ENCODE measurements around the gene CUX1. TPM values are rescaled to one million over a fixed set of nuclear protein-coding genes. Genes with fewer than 3 reads are reported as not detected.
A peak's percentile ranks its signal among the peaks of the same experiment; 100 is the strongest.

Gene CUX1
- total RNA-seq, 1 donor from 2014 or later = 56.5 TPM

DNA sequence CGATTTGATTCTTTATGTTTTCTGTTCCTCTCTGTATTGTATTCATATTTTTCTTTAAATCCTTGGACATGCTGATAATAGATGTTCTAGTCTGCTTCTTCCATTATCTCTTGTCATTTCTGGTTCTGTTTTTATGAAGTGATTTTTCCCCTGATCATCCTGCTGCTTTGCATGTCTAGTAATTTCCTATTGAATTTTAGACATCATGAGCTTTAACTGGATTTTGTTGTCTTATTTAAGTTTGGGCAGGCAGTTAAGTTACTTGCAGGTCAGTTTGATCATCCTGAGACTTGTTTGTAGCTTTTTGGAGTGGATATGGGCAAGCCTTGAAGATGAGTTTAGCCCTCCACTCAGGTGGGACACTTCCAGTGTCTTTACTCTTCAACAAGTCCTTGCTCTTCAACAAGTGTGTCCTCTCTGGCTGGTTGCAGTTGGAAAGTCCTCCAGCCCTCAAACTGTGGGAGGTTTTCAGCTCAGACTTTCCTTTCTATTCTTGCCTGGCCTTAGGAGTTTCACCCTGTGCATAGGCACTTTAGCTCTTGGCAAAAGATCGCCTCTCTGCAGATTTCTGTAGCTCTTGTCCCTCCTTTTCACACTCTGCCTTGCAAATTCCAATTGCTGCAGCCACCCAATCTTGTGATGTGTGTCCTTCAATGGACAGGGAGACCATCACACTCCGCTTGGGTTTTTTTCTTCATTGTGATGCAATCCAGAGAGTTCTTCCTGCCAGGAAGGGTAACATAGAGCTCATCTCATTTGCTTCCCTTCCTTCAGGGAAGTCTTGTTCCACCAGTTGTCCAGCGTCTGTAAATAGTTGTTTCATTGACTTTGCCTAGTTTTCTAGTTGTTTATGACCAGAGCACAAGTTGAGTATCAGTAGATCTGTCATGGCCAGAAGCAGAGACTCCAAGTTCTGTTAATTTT is 272.0 kb downstream of the CUX1 start:
- H3K9me3 Mint-ChIP-seq (ENCODE audit: unreplicated experiment) = peaks cover 5% of the 10 kb centered on the region
- no peaks in the 10 kb centered on the region for H3K27me3 Mint-ChIP-seq (ENCODE audit: unreplicated experiment)
- H3K36me3 Mint-ChIP-seq (ENCODE audit: unreplicated experiment) = peaks cover 5% of the 10 kb centered on the region
- DNase-seq = no peak
- no peak overlapping the region for H3K4me3 Mint-ChIP-seq (ENCODE audit: unreplicated experiment)
- H3K27ac Mint-ChIP-seq (ENCODE audit: unreplicated experiment) = no peak overlapping the region
- no peak for TF ChIP-seq CTCF (IDR thresholded peaks at IDR 0.05; ENCODE audit: partially characterized antibody, unreplicated experiment)
- H3K4me1 Mint-ChIP-seq (ENCODE audit: low read depth, unreplicated experiment) = peaks cover 4% of the 10 kb centered on the region

DNA sequence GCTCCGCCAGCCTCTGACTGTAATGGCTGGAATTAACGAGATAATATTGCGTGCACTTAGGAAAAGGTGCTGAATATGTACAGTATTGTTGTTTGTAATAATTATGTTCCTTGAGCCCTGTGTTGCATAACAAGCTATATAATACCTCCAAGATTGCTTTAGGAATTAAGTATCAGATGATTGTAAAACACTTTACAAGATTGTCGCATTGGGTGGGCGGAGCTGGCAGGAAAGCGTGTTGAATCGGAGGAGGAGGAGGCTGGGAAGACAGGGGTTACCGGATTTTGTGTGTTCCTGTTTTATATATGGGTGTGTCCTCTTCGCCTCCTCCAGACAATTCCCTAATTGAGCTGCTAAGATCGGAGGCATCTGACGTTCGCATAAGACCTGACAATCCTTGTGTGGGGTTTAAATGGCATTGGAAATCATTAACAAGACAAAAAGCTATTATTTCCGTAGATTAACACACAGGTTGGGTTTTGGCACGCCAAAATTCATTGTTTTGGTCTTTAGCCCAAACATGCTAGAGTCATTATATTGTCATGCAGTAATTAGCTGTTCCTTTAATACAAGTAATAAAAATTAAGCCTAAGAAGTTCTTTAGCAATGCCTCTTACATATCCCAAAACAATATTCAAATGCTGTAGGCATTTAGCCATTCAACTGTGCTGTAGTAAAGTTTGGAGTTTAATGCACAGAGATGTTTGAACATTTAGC is 276.3 kb downstream of the CUX1 start:
- no peaks in the 10 kb centered on the region for H3K27me3 Mint-ChIP-seq (ENCODE audit: unreplicated experiment)
- peaks cover 5% of the 10 kb centered on the region for H3K36me3 Mint-ChIP-seq (ENCODE audit: unreplicated experiment)
- DNase-seq = no peak
- peaks cover 7% of the 10 kb centered on the region for H3K4me1 Mint-ChIP-seq (ENCODE audit: low read depth, unreplicated experiment)
- peaks cover 2% of the 10 kb centered on the region for H3K9me3 Mint-ChIP-seq (ENCODE audit: unreplicated experiment)
- no peak overlapping the region for H3K4me3 Mint-ChIP-seq (ENCODE audit: unreplicated experiment)
- no peak overlapping the region for H3K27ac Mint-ChIP-seq (ENCODE audit: unreplicated experiment)
- no peak for TF ChIP-seq CTCF (IDR thresholded peaks at IDR 0.05; ENCODE audit: partially characterized antibody, unreplicated experiment)

- Mint-ChIP-seq H3K4me1 (ENCODE audit: low read depth, unreplicated experiment) (peaks cover 7% of the 10 kb centered on the region), H3K27me3 (ENCODE audit: unreplicated experiment) (no peaks in the 10 kb centered on the region), H3K27ac (ENCODE audit: unreplicated experiment) (no peak overlapping the region), H3K36me3 (ENCODE audit: unreplicated experiment) (peaks cover 5% of the 10 kb centered on the region), H3K9me3 (ENCODE audit: unreplicated experiment) (peaks cover 2% of the 10 kb centered on the region), H3K4me3 (ENCODE audit: unreplicated experiment) (no peak overlapping the region)
- TF ChIP-seq CTCF (IDR thresholded peaks at IDR 0.05; ENCODE audit: partially characterized antibody, unreplicated experiment) = no peak
- DNase-seq = no peak
These were observed 276.9 kb downstream of the CUX1 start for GRCh38 chr7:102094316-102094650.

- Mint-ChIP-seq H3K36me3 (ENCODE audit: unreplicated experiment) (no peaks in the 10 kb centered on the region), H3K4me1 (ENCODE audit: low read depth, unreplicated experiment) (peaks cover 7% of the 10 kb centered on the region), H3K4me3 (ENCODE audit: unreplicated experiment) (no peak overlapping the region), H3K27me3 (ENCODE audit: unreplicated experiment) (no peaks in the 10 kb centered on the region), H3K9me3 (ENCODE audit: unreplicated experiment) (peaks cover 3% of the 10 kb centered on the region), H3K27ac (ENCODE audit: unreplicated experiment) (peak overlapping the region; percentile 43)
- TF ChIP-seq CTCF (IDR thresholded peaks at IDR 0.05; ENCODE audit: partially characterized antibody, unreplicated experiment) = no peak
- DNase-seq = no peak
These were observed 278.0 kb downstream of the CUX1 start for GRCh38 chr7:102095321-102096011.
